BLaER1 treated with 17β-estradiol and CSF1 and Interleukin-3, amounts not matched to agents 10 nM and 100 nM (cell line): ENCODE measurements around the gene DPM2.

Experiments used
- H3K27ac ChIP-seq, 11 experiments: shearing (Covaris generic); formaldehyde crosslinking; 2 replicates each; pipeline ENCODE4 v1.8.1; 2022
- H3K27me3 ChIP-seq, 11 experiments: shearing (Covaris generic); formaldehyde crosslinking; 2 replicates each; pipeline ENCODE4 v1.8.1; 2022
- H3K36me3 ChIP-seq, 11 experiments: shearing (Covaris generic); formaldehyde crosslinking; 2 replicates each; pipeline ENCODE4 v1.8.1; 2022
- H3K4me1 ChIP-seq, 10 experiments: shearing (Covaris generic); formaldehyde crosslinking; 2 replicates each; pipeline ENCODE4 v1.8.1; 2022
- H3K4me2 ChIP-seq, 11 experiments: shearing (Covaris generic); formaldehyde crosslinking; 2 replicates each; pipeline ENCODE4 v1.8.1; 2022
- H3K4me3 ChIP-seq, 10 experiments: shearing (Covaris generic); formaldehyde crosslinking; 2 replicates each; pipeline ENCODE4 v1.8.1; 2022
- H3K9ac ChIP-seq, 11 experiments: shearing (Covaris generic); formaldehyde crosslinking; 2 replicates each; pipeline ENCODE4 v1.8.1; 2022
- H3K9me3 ChIP-seq, 11 experiments: shearing (Covaris generic); formaldehyde crosslinking; replicated peaks in 1 of 11; 2 replicates each; pipeline ENCODE4 v1.8.1; 2022
- H4K20me1 ChIP-seq, 11 experiments: shearing (Covaris generic); formaldehyde crosslinking; 2 replicates each; pipeline ENCODE4 v1.8.1; 2022
- Cebpa-rat ChIP-seq, 11 experiments: shearing (Covaris generic); IDR thresholded peaks; 2 replicates each; pipeline ENCODE4 v1.8.1; 2022

The DPM2 gene

GRCh38 chr9:127961613-127962155, 24.0 kb upstream of the DPM2 start:
- Histone ChIP-seq H3K36me3 (no peaks in the 10 kb centered on the region), H4K20me1 (peaks cover 0 to 76% (median 33%) of the 10 kb centered on the region in 11 experiments; a peak in 17 of 22 replicates), H3K9ac (no peak overlapping the region), H3K27me3 (no peaks in the 10 kb centered on the region), H3K4me2 (0 out of 22 replicates have a peak overlapping the region, but pooled peaks of 1 of the 11 experiments have one; percentile 0), H3K27ac (no peak overlapping the region), H3K4me3 (no peak overlapping the region), H3K4me1 (peaks cover 18 to 43% (median 31%) of the 10 kb centered on the region in 10 experiments), H3K9me3 (no peaks in the 10 kb centered on the region)
- TF ChIP-seq Cebpa-rat (IDR thresholded peaks at IDR 0.05): no peak

GRCh38 chr9:127961155-127961490, 23.5 kb upstream of the DPM2 start:
- Histone ChIP-seq H3K36me3 (no peaks in the 10 kb centered on the region), H3K4me2 (no peak overlapping the region), H3K4me3 (no peak overlapping the region), H3K9ac (no peak overlapping the region; a peak in 1 of 22 replicates), H3K27me3 (no peaks in the 10 kb centered on the region), H3K9me3 (no peaks in the 10 kb centered on the region), H3K4me1 (peaks cover 13 to 38% (median 25%) of the 10 kb centered on the region in 10 experiments), H4K20me1 (peaks cover 0 to 72% (median 31%) of the 10 kb centered on the region in 11 experiments; a peak in 15 of 22 replicates), H3K27ac (no peak overlapping the region)
- TF ChIP-seq Cebpa-rat (IDR thresholded peaks at IDR 0.05): no peak

- peaks cover 11 to 36% (median 24%) of the 10 kb centered on the region in 10 experiments for H3K4me1 ChIP-seq
- H3K36me3 ChIP-seq: no peaks in the 10 kb centered on the region
- no peaks in the 10 kb centered on the region for H3K27me3 ChIP-seq
- peak overlapping the region in 2 of 11 experiments; percentile 25 to 34; a peak in 4 of 22 replicates for H3K9ac ChIP-seq
- H3K4me3 ChIP-seq: no peak overlapping the region
- no peak overlapping the region for H3K27ac ChIP-seq
- H3K9me3 ChIP-seq: no peaks in the 10 kb centered on the region
- H3K4me2 ChIP-seq: no peak overlapping the region; a peak in 1 of 22 replicates
- TF ChIP-seq Cebpa-rat (IDR thresholded peaks at IDR 0.05): no peak
- H4K20me1 ChIP-seq: peaks cover 5 to 75% (median 36%) of the 10 kb centered on the region in 11 experiments; a peak in 18 of 22 replicates
Measured at GRCh38 chr9:127960410-127961154, 22.9 kb upstream of the DPM2 start.

- H3K4me3 ChIP-seq: no peak overlapping the region
- H3K27me3 ChIP-seq: no peaks in the 10 kb centered on the region
- H3K36me3 ChIP-seq: no peaks in the 10 kb centered on the region
- peaks cover 11 to 36% (median 24%) of the 10 kb centered on the region in 10 experiments for H3K4me1 ChIP-seq
- no peak overlapping the region for H3K27ac ChIP-seq
- H3K9me3 ChIP-seq: no peaks in the 10 kb centered on the region
- H4K20me1 ChIP-seq: peaks cover 11 to 75% (median 38%) of the 10 kb centered on the region in 11 experiments; a peak in 21 of 22 replicates
- peak overlapping the region in 2 of 11 experiments; percentile 25 to 34; a peak in 2 of 22 replicates for H3K9ac ChIP-seq
- no peak overlapping the region for H3K4me2 ChIP-seq
- TF ChIP-seq Cebpa-rat (IDR thresholded peaks at IDR 0.05): no peak
Measured at GRCh38 chr9:127959841-127960409, 22.3 kb upstream of the DPM2 start.

- H4K20me1 ChIP-seq: peaks cover 16 to 76% (median 43%) of the 10 kb centered on the region in 11 experiments; a peak in 21 of 22 replicates
- H3K9ac ChIP-seq: no peak overlapping the region
- no peak overlapping the region for H3K4me3 ChIP-seq
- H3K27me3 ChIP-seq: no peaks in the 10 kb centered on the region
- H3K4me1 ChIP-seq: peaks cover 12 to 36% (median 24%) of the 10 kb centered on the region in 10 experiments; a peak in 17 of 20 replicates
- no peak overlapping the region for H3K27ac ChIP-seq
- H3K9me3 ChIP-seq: no peaks in the 10 kb centered on the region
- H3K36me3 ChIP-seq: no peaks in the 10 kb centered on the region
- H3K4me2 ChIP-seq: no peak overlapping the region
- TF ChIP-seq Cebpa-rat (IDR thresholded peaks at IDR 0.05): no peak
Measured at GRCh38 chr9:127959398-127959797, 21.7 kb upstream of the DPM2 start.

- no peak for TF ChIP-seq Cebpa-rat (IDR thresholded peaks at IDR 0.05)
- H3K27me3 ChIP-seq: no peaks in the 10 kb centered on the region
- peaks cover 12 to 31% (median 21%) of the 10 kb centered on the region in 10 experiments; a peak in 17 of 20 replicates for H3K4me1 ChIP-seq
Measured at GRCh38 chr9:127958728-127959127, 21.1 kb upstream of the DPM2 start.

GRCh38 chr9:127955294-127956015, 17.8 kb upstream of the DPM2 start:
- Histone ChIP-seq H3K4me2 (peak overlapping the region in 8 of 11 experiments; percentile 1 to 58 (median 17); a peak in 8 of 22 replicates), H3K36me3 (no peaks in the 10 kb centered on the region), H3K9ac (no peak overlapping the region; a peak in 2 of 22 replicates), H3K4me1 (peaks cover 9 to 25% (median 16%) of the 10 kb centered on the region in 10 experiments; a peak in 16 of 20 replicates), H3K4me3 (no peak overlapping the region), H4K20me1 (peaks cover 16 to 71% (median 50%) of the 10 kb centered on the region in 11 experiments; a peak in 20 of 22 replicates), H3K27me3 (no peaks in the 10 kb centered on the region), H3K27ac (no peak overlapping the region), H3K9me3 (no peaks in the 10 kb centered on the region)
- no peak for TF ChIP-seq Cebpa-rat (IDR thresholded peaks at IDR 0.05)

More at GRCh38 chr9:127958728-127959127, 21.1 kb upstream of the DPM2 start:
- no peaks in the 10 kb centered on the region for H3K9me3 ChIP-seq
- H3K36me3 ChIP-seq: no peaks in the 10 kb centered on the region
- H3K4me3 ChIP-seq: no peak overlapping the region
- H3K9ac ChIP-seq: no peak overlapping the region
- H3K27ac ChIP-seq: no peak overlapping the region
- no peak overlapping the region for H3K4me2 ChIP-seq
- peaks cover 16 to 82% (median 46%) of the 10 kb centered on the region in 11 experiments; a peak in 21 of 22 replicates for H4K20me1 ChIP-seq

- no peak for TF ChIP-seq Cebpa-rat (IDR thresholded peaks at IDR 0.05)
- peaks cover 9 to 25% (median 22%) of the 10 kb centered on the region in 10 experiments; a peak in 19 of 20 replicates for H3K4me1 ChIP-seq
- peak overlapping the region in 5 of 11 experiments; percentile 1 to 58 (median 18); a peak in 7 of 22 replicates for H3K4me2 ChIP-seq
- H4K20me1 ChIP-seq: peaks cover 16 to 71% (median 44%) of the 10 kb centered on the region in 11 experiments; a peak in 20 of 22 replicates
- no peak overlapping the region for H3K9ac ChIP-seq
- H3K27ac ChIP-seq: no peak overlapping the region
- H3K27me3 ChIP-seq: no peaks in the 10 kb centered on the region
- no peaks in the 10 kb centered on the region for H3K36me3 ChIP-seq
- H3K9me3 ChIP-seq: no peaks in the 10 kb centered on the region
- no peak overlapping the region for H3K4me3 ChIP-seq
Measured at GRCh38 chr9:127954831-127955293, 17.2 kb upstream of the DPM2 start.
